Measurements from ENCODE around the gene NUAK1. TPM values are rescaled to one million over a fixed set of nuclear protein-coding genes. Genes with fewer than 3 reads are reported as not detected.

The NUAK1 gene
- total RNA-seq, 1 experiment from 2014 or later: 10.1 TPM

DNA sequence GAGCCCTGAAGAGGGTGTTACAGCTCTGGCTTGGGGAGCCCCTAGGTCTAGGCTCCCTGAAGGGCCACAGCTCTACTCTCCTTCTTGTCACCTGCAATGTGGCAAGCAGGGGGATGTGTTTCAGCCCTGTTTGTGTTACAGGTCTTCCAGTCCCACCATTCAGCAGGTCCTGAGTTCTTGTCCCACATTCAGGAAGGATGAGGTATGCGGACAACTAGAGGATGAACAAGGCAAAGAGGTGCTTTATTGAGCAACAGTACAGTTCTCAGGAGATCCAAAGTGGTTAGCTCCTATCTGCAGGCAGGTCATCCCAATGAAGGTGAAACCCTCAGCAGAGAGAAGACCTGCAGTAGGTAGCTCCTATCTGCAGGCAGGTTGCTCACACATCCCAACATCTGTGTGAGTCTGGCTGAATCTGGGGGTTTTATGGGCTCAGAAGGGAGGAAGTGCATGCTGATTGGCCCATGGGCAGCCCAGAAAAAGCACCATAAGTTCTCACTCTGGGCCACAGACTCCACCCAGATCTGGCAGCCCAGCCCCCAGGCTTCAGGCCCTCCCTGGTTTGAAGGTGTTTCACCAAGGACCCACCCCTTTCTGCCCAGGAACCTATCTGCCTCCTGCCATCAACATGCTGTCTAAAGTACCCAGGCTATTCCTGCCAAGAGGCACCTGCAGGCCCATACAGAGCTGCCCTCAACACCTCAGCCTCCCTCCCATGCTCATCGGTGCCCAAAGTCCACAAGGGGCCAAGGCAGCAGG is 98.9 kb downstream of the NUAK1 start:
- Histone ChIP-seq H3K4ac (ENCODE audit: low read depth, low read length) (no peak overlapping the region), H2BK15ac (ENCODE audit: low read depth, low read length) (no peak overlapping the region), H2BK12ac (ENCODE audit: insufficient read length, low read depth, low read length) (no peak overlapping the region), H3K23ac (ENCODE audit: insufficient read length, low read depth, low read length) (no peak overlapping the region), H2AK5ac (ENCODE audit: insufficient read length, low read length) (no peak overlapping the region), H3K4me2 (ENCODE audit: insufficient read depth, insufficient read length, low read length) (no peak overlapping the region), H2AFZ (ENCODE audit: low read length) (no peak overlapping the region), H3K14ac (ENCODE audit: insufficient read depth, low read length) (no peak overlapping the region), H3K9me3 (ENCODE audit: control insufficient read depth, low read depth, low read length) (no peaks in the 10 kb centered on the region), H2BK20ac (ENCODE audit: low read depth, low read length, poor library complexity, severe bottlenecking) (no peak overlapping the region), H3K79me1 (ENCODE audit: insufficient read depth, low read depth, low read length, poor library complexity, severe bottlenecking) (no peaks in the 10 kb centered on the region), H3K9ac (ENCODE audit: extremely low read depth, insufficient read length, low read length) (no peak overlapping the region), H4K91ac (ENCODE audit: insufficient read length, low read depth, low read length) (no peak overlapping the region), H2BK120ac (ENCODE audit: low read depth, low read length, poor library complexity, severe bottlenecking) (no peak overlapping the region), H4K8ac (replicated peaks; ENCODE audit: insufficient read length, low read depth, low read length) (no peak overlapping the region), H3K56ac (ENCODE audit: insufficient read length, low read depth, low read length) (no peak overlapping the region), H3K4me1 (ENCODE audit: insufficient read depth, low read length) (no peaks in the 10 kb centered on the region; the same call in 1 of the 2 replicates), H2BK5ac (ENCODE audit: insufficient read length, low read length) (no peak overlapping the region), H3K27me3 (ENCODE audit: insufficient read depth, low read length) (no peaks in the 10 kb centered on the region), H3T11ph (ENCODE audit: low read length) (no peak overlapping the region), H3K23me2 (ENCODE audit: insufficient read length, low read depth, low read length, poor library complexity, severe bottlenecking) (no peaks in the 10 kb centered on the region), H3K18ac (ENCODE audit: insufficient read length, low read depth, low read length) (no peak overlapping the region), H4K5ac (ENCODE audit: insufficient read length, low read depth, low read length) (no peak overlapping the region), H3K79me2 (ENCODE audit: insufficient read depth, low read length) (no peaks in the 10 kb centered on the region), H3K27ac (ENCODE audit: insufficient read length, low read depth, low read length) (no peak overlapping the region), H4K20me1 (ENCODE audit: control insufficient read depth, insufficient read depth, insufficient read length) (no peaks in the 10 kb centered on the region)
- Mint-ChIP-seq H3K9me3 (no peaks in the 10 kb centered on the region), H3K4me3 (no peak overlapping the region), H3K27me3 (ENCODE audit: low read depth) (no peaks in the 10 kb centered on the region; the same call in 1 of the 2 replicates), H3K4me1 (peaks cover 9 to 14% of the 10 kb centered on the region in 2 experiments), H3K27ac (no peak overlapping the region), H3K36me3 (ENCODE audit: insufficient read depth in 1 of 3, low read depth in 3 of 3) (no peaks in the 10 kb centered on the region)
- no CpG with 5 or more reads among the region's 2 CpGs for WGBS (ENCODE audit: extremely low coverage, insufficient read length, low lambda C conversion rate)
- no peak for DNase-seq
- TF ChIP-seq, protein P1, sequence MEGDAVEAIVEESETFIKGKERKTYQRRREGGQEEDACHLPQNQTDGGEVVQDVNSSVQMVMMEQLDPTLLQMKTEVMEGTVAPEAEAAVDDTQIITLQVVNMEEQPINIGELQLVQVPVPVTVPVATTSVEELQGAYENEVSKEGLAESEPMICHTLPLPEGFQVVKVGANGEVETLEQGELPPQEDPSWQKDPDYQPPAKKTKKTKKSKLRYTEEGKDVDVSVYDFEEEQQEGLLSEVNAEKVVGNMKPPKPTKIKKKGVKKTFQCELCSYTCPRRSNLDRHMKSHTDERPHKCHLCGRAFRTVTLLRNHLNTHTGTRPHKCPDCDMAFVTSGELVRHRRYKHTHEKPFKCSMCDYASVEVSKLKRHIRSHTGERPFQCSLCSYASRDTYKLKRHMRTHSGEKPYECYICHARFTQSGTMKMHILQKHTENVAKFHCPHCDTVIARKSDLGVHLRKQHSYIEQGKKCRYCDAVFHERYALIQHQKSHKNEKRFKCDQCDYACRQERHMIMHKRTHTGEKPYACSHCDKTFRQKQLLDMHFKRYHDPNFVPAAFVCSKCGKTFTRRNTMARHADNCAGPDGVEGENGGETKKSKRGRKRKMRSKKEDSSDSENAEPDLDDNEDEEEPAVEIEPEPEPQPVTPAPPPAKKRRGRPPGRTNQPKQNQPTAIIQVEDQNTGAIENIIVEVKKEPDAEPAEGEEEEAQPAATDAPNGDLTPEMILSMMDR (conservative IDR thresholded peaks at IDR 0.05): no peak

Measured in H9 (cell line).